Liver (tissue), 3 donors: ENCODE data around the gene GLRX5.

Experiments used
- CTCF ChIP-seq: fragments of 150-350 bp; IDR thresholded peaks from 2 replicates; pipeline ENCODE4 v1.5.1; 2017; ENCODE audit warnings: improper control_type of control experiment, low read depth, low read length; ENCODE audit not compliant: missing input control
- GABPA ChIP-seq, 2 donors: IDR thresholded peaks in 1 of 2; conservative IDR thresholded peaks in 1 of 2; 2 replicates each; pipeline ENCODE4 v1.6.1; 2016; ENCODE audit warnings: antibody characterized with exemption in 2 of 2, mild to moderate bottlenecking in 1 of 2, moderate library complexity in 1 of 2
- HNF4A ChIP-seq, 2 donors: conservative IDR thresholded peaks; 2 replicates each; pipeline ENCODE4 v1.6.1; 2016; ENCODE audit warnings: antibody characterized with exemption in 2 of 2, mild to moderate bottlenecking in 2 of 2
- JUND ChIP-seq, 2 donors: IDR thresholded peaks; 2 replicates each; pipeline ENCODE4 v1.6.1; 2016; ENCODE audit warnings: antibody characterized with exemption in 2 of 2
- TAF1 ChIP-seq: conservative IDR thresholded peaks from 2 replicates; pipeline ENCODE4 v1.6.1; 2016; ENCODE audit warnings: antibody characterized with exemption, mild to moderate bottlenecking
- YY1 ChIP-seq: IDR thresholded peaks from 2 replicates; pipeline ENCODE4 v1.6.1; 2016; ENCODE audit warnings: antibody characterized with exemption, mild to moderate bottlenecking
- donor health status: healthy.
- donor health status: healthy.

- TF ChIP-seq CTCF (no peak), HNF4A (conservative IDR thresholded peaks at IDR 0.05) (no peak), YY1 (no peak), JUND (IDR thresholded peaks at IDR 0.05) (no peak), GABPA (IDR thresholded peaks at IDR 0.05 in 1 of 2, conservative IDR thresholded peaks at IDR 0.05 in 1 of 2) (no peak), TAF1 (no peak)
Measured at GRCh38 chr14:95525999-95526398, 8.9 kb upstream of the GLRX5 start.
